T-helper 17 cell (primary cell): Measurements from ENCODE around the gene FTO. TPM values are rescaled to one million over a fixed set of nuclear protein-coding genes. Genes with fewer than 3 reads are reported as not detected.
A peak's percentile ranks its signal among the peaks of the same experiment; 100 is the strongest.
"Not testable (repeated sequence)": the region's sequence is repeated elsewhere in the genome, so short reads cannot be mapped to it uniquely, and the experiment has no call there.

Source experiments
- ATAC-seq: fragments of 150-1000 bp; cut with Tn5 transposase; 2 replicates; pipeline ENCODE4 v1.10.0; 2021; ENCODE audit warnings: mild to moderate bottlenecking, moderate library complexity
- DNase-seq, 3 donors: peaks; one replicate each; pipeline versions ENCODE4 v3.0.0 to v3.0.0-alpha.2; 2020 to 2021
- H3K9me3 ChIP-seq: one replicate; pipeline ENCODE4 v1.7.0; 2013; ENCODE audit warnings: low read length, mild to moderate bottlenecking; ENCODE audit not compliant: control insufficient read depth, poor library complexity, severe bottlenecking
- H3K27ac Mint-ChIP-seq: one replicate; pipeline ENCODE4 v1.8.0; 2022; ENCODE audit warnings: mild to moderate bottlenecking, moderate library complexity, mixed read lengths
- H3K27me3 Mint-ChIP-seq: one replicate; pipeline ENCODE4 v1.8.0; 2022; ENCODE audit warnings: mixed read lengths
- H3K36me3 Mint-ChIP-seq: one replicate; pipeline ENCODE4 v1.8.0; 2022; ENCODE audit warnings: low read depth, mixed read lengths
- H3K4me1 Mint-ChIP-seq: one replicate; pipeline ENCODE4 v1.8.0; 2022; ENCODE audit warnings: mild to moderate bottlenecking, mixed read lengths
- H3K4me3 Mint-ChIP-seq: one replicate; pipeline ENCODE4 v1.8.0; 2022; ENCODE audit warnings: mild to moderate bottlenecking, moderate library complexity, mixed read lengths
- total RNA-seq, 4 donors: library from RNA in 2 of 4; stranded (reverse) in 2 of 4; gene quantifications; one replicate each; pipeline ENCODE4 v1.2.3 and lab custom pipeline; 2022 to 2026

Gene FTO
- total RNA-seq: 10 to 100 TPM; 53.0 to 53.3 TPM
- total RNA-seq (lab: John Stamatoyannopoulos, UW): 46.6 to 47.8 reads per million in 2 donors

DNA sequence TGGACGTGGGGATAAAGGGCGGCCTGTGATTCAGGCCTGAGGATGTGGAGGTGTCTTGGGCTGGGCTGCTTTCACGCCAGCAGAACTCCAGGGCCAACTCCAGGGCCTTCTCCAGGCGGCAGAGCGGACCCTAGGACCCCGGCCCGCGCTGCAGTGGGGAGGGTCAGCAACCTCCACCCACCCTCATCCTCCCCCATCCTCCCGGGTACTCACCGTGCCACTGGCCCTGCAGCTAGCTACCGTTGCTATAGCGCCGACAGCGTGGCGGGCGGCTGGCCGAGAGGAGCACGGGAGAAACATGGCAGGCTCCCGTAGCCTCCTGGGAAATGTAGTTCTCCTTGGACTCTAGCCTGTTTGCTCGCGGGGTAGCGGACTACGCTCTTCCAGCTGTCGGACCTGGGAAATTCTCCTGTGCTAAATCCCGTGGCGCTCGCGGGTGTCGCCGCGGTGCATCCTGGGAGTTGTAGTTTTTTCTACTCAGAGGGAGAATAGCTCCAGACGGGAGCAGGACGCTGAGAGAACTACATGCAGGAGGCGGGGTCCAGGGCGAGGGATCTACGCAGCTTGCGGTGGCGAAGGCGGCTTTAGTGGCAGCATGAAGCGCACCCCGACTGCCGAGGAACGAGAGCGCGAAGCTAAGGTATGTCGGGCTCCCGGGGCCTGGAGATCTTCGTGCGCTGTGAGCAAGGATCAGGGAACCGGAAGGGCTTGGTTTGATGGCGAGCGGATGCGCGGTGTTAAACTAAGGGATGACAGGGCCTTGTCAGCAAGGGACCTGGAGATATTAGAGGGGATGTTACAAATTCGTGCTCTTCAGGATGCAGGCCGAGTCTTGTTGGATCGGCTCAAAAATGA is at the start of gene FTO, which contains the start of gene RPGRIP1L:
Gene FTO, plus strand, starts transcription at position 567 of the 855 bp plus-strand sequence.
Gene RPGRIP1L, minus strand, starts transcription at position 270 of the 855 bp plus-strand sequence. CDS start 3,136 bp downstream, outside the sequence.
- Mint-ChIP-seq H3K4me1 (peaks cover 29% of the 10 kb centered on the region), H3K27me3 (no peaks in the 10 kb centered on the region), H3K27ac (peak within 1 kb of the TSS; percentile 97), H3K36me3 (peaks cover 3% of the 10 kb centered on the region), H3K4me3 (peak within 1 kb of the TSS; percentile 99)
- peak; percentile 91 to 95 (median 94) for DNase-seq
- H3K9me3 ChIP-seq: no peaks in the 10 kb centered on the region
- peak; percentile 94 for ATAC-seq

DNA sequence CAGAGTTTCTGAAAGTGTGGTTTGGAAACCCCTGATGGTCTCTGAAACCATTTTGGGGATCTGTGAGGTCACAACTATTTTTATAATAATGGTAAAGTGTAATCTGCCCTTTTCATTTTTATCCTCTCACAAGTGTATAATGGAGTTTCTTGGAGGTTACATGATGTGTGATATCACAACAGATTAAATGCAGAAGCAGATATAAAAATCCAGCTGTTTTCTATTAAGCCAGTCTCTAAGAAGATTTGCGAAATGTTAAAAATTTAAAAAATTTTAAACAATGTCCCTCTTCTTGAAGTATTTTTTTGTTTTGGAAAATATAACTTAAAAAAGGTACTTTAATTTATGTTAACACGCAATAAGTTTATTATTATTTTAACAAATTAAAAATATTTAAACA is 49.0 kb upstream of the FTO start:
- no peak for DNase-seq
- no peak for ATAC-seq
- Mint-ChIP-seq H3K27me3 (no peaks in the 10 kb centered on the region), H3K4me1 (no peaks in the 10 kb centered on the region), H3K4me3 (no peak overlapping the region), H3K36me3 (peaks cover 5% of the 10 kb centered on the region), H3K27ac (no peak overlapping the region)
- H3K9me3 ChIP-seq: no peaks in the 10 kb centered on the region

DNA sequence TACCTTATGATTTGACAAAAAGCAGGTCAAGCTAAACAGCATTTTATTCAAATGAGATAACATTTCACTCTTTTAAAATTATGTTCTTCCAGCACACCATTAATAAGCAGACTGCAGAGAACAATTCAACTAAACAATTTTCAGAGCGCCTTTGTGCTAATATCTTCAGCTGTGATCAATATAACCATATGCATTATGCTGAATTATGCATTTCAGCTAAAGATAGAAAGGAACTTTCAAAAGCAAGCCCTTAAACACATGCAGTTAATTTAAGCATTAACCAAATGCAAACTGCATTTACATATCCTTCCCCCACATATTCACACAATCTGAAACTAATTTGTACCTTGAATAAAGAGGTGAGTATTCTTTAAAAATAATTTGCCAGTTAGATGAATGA is 41.9 kb upstream of the FTO start:
- no peak overlapping the region for H3K4me3 Mint-ChIP-seq
- DNase-seq (no peak), ATAC-seq (no peak)
- H3K27ac Mint-ChIP-seq: no peak overlapping the region
- no peaks in the 10 kb centered on the region for H3K9me3 ChIP-seq
- H3K4me1 Mint-ChIP-seq: peaks cover 2% of the 10 kb centered on the region
- H3K36me3 Mint-ChIP-seq: no peaks in the 10 kb centered on the region
- no peaks in the 10 kb centered on the region for H3K27me3 Mint-ChIP-seq

DNA sequence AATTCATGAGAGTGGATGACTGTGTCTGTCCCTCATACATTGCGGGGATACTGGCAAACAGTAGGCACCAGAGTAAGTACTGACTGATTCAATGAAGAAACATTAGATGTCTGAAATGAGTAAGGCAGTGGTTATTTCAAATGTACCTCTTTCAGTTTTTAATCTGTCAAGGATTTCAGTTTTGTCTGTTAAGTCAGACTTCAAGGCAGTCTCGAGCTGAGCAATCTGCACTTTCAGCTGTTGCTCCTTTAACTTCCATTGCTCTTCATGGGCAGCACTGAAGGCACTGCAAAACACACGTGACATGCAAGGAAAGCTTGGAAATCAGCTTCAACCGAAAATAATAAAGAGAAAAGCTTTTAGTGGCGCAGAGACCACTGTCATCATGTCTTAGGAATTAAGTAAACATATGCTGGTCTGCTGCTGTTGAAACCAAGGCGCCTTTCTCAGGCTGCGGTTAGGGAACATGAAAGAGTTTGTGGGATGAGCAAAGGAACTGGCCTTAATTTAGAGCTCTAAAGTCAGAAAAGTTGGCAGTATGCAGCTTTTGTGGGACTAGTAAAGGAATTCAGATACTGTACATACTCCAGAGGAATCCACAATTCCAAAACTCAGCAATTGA is 39.1 kb upstream of the FTO start:
- Mint-ChIP-seq H3K27ac (no peak overlapping the region), H3K36me3 (no peaks in the 10 kb centered on the region), H3K27me3 (no peaks in the 10 kb centered on the region), H3K4me3 (no peak overlapping the region), H3K4me1 (peaks cover 2% of the 10 kb centered on the region)
- ATAC-seq (no peak), DNase-seq (no peak)
- H3K9me3 ChIP-seq: no peaks in the 10 kb centered on the region

DNA sequence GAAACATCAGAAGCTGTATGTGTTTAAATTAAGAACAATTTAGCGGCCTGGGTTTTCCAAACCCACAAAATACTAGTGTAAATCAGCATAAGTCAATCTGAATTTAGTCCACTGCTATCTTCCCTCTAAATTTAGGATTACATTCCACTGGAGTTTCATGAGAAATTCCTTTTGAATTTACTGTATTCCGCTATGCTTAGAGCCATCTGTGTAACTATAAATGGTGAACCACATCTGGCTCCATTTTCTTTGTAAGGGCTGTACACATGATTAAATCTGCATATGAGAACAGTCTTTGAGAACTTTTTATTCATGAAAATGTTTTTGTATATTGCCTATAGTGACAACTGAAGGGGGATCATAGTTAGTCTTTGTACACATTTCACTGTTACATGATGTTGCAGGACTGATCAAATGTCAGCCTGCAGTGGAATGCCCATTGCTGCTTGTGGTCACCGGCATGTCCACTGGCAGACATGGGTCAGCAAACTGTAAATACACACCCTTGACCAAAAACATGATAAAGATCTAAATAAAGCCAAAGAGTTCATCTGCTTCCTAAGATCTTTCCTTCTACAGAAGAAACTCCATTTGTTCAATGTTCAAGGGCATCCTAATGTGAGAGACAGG is 37.1 kb upstream of the FTO start:
- ATAC-seq (no peak), DNase-seq (no peak)
- no peak overlapping the region for H3K4me3 Mint-ChIP-seq
- H3K36me3 Mint-ChIP-seq: no peaks in the 10 kb centered on the region
- H3K27me3 Mint-ChIP-seq: no peaks in the 10 kb centered on the region
- no peak overlapping the region for H3K27ac Mint-ChIP-seq
- H3K9me3 ChIP-seq: no peaks in the 10 kb centered on the region
- H3K4me1 Mint-ChIP-seq: peaks cover 2% of the 10 kb centered on the region

DNA sequence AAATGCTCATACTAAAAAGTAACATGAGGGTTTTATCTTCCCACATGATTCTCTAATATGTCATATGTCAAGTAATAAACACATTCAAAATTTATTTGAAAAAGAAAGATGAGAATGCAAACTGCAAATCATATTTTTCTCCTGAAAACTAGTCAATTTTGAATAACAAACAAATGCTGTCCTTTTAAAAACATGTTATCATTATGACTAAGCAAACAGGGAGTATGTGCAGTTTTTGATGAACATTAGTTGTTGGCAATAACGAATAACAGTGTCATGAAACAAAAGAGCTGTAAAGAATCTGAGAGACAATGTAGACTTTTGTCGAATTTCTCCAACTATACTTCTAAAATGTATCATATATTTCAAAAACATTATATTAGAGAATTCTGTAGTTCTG is 35.1 kb upstream of the FTO start:
- Mint-ChIP-seq H3K27ac (no peak overlapping the region), H3K4me3 (no peak overlapping the region), H3K27me3 (no peaks in the 10 kb centered on the region), H3K36me3 (no peaks in the 10 kb centered on the region), H3K4me1 (peaks cover 2% of the 10 kb centered on the region)
- DNase-seq (no peak), ATAC-seq (no peak)
- H3K9me3 ChIP-seq: no peaks in the 10 kb centered on the region

DNA sequence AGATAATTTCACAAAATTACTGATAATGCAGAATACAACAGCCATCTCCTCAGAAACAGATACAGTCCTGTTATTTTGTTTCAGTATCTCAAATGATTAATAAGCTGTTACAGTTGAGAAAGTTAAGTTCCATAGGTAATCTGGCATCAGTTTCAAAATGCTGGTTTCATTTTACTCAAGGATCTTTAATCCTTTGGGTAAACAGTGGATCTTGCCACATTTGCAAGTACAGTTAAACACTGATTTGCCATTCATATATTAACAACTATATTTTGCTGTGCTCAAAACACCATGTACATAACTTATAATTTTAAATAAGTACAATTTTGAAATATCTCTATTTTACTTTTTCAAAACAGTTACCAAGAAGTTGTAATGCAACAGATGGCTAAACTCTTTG is 31.5 kb upstream of the FTO start:
- peaks cover 1% of the 10 kb centered on the region for H3K36me3 Mint-ChIP-seq
- no peaks in the 10 kb centered on the region for H3K27me3 Mint-ChIP-seq
- no peak for DNase-seq
- no peaks in the 10 kb centered on the region for H3K9me3 ChIP-seq
- H3K27ac Mint-ChIP-seq: no peak overlapping the region
- H3K4me1 Mint-ChIP-seq: no peaks in the 10 kb centered on the region
- ATAC-seq: no peak
- no peak overlapping the region for H3K4me3 Mint-ChIP-seq

DNA sequence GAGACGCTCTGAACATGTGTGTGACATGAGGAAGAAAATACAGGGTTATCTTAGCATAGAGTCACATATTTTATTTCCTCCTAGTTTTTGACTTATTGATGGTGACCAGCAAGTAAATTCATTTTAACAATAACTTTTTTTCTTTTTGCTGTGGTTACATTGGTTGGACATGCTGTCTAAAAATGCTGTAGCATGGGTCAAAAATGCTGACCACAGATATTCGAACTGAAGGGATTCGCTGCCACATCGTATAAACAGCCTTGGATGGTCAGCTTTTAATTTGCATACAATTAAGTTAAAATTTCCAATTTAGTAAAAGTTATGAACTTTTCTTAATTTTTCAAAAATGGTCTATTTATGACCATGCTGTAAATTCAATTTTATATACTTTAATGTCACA is 30.8 kb upstream of the FTO start:
- no peak overlapping the region for H3K27ac Mint-ChIP-seq
- H3K4me1 Mint-ChIP-seq: no peaks in the 10 kb centered on the region
- H3K9me3 ChIP-seq: no peaks in the 10 kb centered on the region
- no peak overlapping the region for H3K4me3 Mint-ChIP-seq
- no peak for DNase-seq
- H3K36me3 Mint-ChIP-seq: peaks cover 2% of the 10 kb centered on the region
- H3K27me3 Mint-ChIP-seq: no peaks in the 10 kb centered on the region
- no peak for ATAC-seq

DNA sequence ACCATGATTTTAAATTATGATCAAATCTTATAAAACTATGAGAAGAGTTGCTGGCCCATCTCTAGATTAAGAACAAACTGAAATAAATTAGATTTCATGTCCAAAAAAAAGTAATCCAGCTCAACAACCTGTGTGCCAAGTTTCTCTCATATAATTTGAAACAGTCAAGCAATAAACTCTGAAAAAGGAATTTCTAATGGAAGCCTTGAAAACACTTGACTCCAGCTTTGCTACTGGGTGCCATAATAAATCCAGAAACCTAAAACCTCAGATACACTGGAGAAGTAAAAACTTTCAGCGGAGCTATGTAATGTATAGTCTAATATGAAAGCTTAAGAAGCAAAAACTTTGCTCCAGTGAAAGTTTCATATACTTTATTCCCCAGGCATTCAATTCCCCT is 25.8 kb upstream of the FTO start:
- Mint-ChIP-seq H3K4me3 (no peak overlapping the region), H3K27ac (no peak overlapping the region), H3K4me1 (peaks cover 3% of the 10 kb centered on the region), H3K36me3 (peaks cover 6% of the 10 kb centered on the region), H3K27me3 (no peaks in the 10 kb centered on the region)
- DNase-seq (no peak), ATAC-seq (no peak)
- H3K9me3 ChIP-seq: no peaks in the 10 kb centered on the region

DNA sequence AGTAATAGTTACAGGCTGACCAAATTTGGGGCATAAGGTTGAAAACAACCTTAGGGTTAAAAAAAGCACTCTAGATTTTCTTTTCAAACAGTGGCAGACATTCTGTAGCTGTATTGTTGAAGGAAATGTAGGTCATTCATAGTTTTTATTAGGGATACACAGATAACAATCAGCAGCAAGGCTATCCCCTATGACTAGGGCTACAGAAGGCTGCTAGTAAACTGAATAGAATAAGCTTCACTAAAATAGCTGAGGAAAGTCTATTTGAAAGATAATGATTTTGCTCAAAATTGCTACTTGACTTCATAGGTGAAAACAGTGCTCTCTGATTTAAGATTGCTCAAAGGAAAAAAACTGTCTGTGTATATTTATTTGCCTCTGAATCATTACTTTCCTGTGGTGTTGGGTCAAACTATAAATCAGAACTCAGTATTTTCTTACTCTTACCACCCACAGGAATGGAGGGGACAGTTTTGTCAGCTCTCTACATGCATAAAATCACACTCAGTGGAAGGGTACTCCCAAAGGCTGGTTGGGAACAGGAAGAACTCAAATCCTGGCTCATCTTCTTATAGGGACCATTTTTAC is 25.1 kb upstream of the FTO start:
- Mint-ChIP-seq H3K4me1 (peaks cover 3% of the 10 kb centered on the region), H3K4me3 (no peak overlapping the region), H3K27ac (no peak overlapping the region), H3K27me3 (no peaks in the 10 kb centered on the region), H3K36me3 (peaks cover 12% of the 10 kb centered on the region)
- no peaks in the 10 kb centered on the region for H3K9me3 ChIP-seq
- DNase-seq (no peak), ATAC-seq (no peak)

DNA sequence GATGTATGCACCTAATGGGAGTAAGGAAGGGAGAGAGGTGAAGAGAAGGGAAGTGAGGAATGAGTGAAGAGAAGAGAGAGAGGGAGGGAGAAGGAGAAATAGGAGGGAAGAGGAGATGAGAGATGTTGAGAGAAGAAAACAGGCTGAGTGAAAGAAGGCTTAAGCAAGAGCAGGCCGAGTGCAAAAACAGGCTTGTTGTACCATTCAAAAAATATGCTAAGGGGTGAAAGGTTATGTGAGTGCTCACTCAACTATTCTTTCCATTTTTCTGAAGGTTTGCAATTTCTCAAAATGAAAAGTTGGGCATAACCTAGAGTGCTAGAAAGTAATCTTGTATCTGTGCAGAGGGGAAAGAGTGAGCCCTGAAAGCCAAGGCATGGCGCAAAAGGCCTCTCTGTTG is 23.2 kb upstream of the FTO start:
- H3K27me3 Mint-ChIP-seq: no peaks in the 10 kb centered on the region
- no peaks in the 10 kb centered on the region for H3K9me3 ChIP-seq
- no peak for DNase-seq
- no peak overlapping the region for H3K4me3 Mint-ChIP-seq
- no peak overlapping the region for H3K27ac Mint-ChIP-seq
- peaks cover 12% of the 10 kb centered on the region for H3K36me3 Mint-ChIP-seq
- peaks cover 3% of the 10 kb centered on the region for H3K4me1 Mint-ChIP-seq
- ATAC-seq: no peak

DNA sequence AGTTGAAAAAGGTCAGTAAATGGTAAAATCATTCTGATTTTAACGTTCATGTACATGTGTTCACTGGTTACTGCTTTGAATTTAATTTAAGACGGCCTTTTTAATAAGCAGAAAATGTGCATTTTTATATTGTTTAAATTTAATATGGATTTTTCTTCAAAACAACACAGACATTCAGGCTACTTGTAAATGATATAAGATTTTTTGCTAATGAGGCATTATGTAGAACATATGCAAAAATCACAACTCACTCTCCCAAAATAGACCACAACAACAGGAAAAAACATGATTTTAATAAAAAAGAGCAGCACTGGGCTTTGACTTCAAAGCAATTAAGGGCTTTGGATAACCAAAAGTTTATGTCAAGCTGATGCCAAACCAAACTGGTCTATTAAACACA is 22.6 kb upstream of the FTO start:
- H3K4me3 Mint-ChIP-seq: no peak overlapping the region
- H3K9me3 ChIP-seq: no peaks in the 10 kb centered on the region
- H3K27me3 Mint-ChIP-seq: no peaks in the 10 kb centered on the region
- H3K36me3 Mint-ChIP-seq: peaks cover 12% of the 10 kb centered on the region
- DNase-seq (no peak), ATAC-seq (no peak)
- H3K27ac Mint-ChIP-seq: no peak overlapping the region
- peaks cover 3% of the 10 kb centered on the region for H3K4me1 Mint-ChIP-seq

DNA sequence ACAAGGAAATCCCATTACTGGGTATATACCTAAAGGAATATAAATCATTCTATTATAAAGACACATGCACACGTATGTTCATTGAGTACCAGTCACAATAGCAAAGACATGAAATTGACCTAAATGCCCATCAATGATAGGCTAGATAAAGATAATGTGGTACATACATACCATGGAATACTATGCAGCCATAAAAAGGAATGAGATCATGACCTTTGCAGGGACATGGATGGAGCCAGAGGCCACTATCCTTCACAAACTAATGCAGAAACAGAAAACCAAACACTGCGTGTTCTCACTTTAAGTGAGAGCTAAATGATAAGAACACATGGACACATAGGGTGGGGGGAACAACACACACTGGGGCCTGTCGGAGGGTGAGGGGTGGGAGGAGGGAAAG is 18.6 kb upstream of the FTO start:
- not testable (repeated sequence) for DNase-seq, H3K4me1 Mint-ChIP-seq, H3K27me3 Mint-ChIP-seq, H3K27ac Mint-ChIP-seq, H3K4me3 Mint-ChIP-seq, H3K9me3 ChIP-seq, ATAC-seq
- H3K36me3 Mint-ChIP-seq: peaks cover 10% of the 10 kb centered on the region
